OCI-LY1 (cell line): ENCODE data around the gene RGS1.
A peak's percentile ranks its signal among the peaks of the same experiment; 100 is the strongest.

Experiments used
- H2AFZ ChIP-seq: fragments of 200-600 bp; sonication (generic), shearing (Covaris generic); 2 replicates; pipeline ENCODE4 v1.6.0; 2014; ENCODE audit warnings: antibody characterized with exemption, mild to moderate bottlenecking, low read length
- H3F3A ChIP-seq: fragments of 200-600 bp; sonication (generic), shearing (Covaris generic); 2 replicates; pipeline ENCODE4 v1.6.0; 2014; ENCODE audit warnings: mild to moderate bottlenecking, antibody characterized with exemption, low read length, moderate library complexity; ENCODE audit not compliant: insufficient read depth
- H3K27ac ChIP-seq: fragments of 200-600 bp; sonication (generic); 2 replicates; pipeline ENCODE4 v1.5.1; 2014; ENCODE audit warnings: low read length, mixed run types, mild to moderate bottlenecking, low read depth; ENCODE audit not compliant: poor library complexity, severe bottlenecking
- H3K27me3 ChIP-seq: fragments of 200-600 bp; sonication (generic); 2 replicates; pipeline ENCODE4 v1.6.0; 2014; ENCODE audit warnings: antibody characterized with exemption, mild to moderate bottlenecking, low read length, moderate library complexity; ENCODE audit not compliant: insufficient read depth
- H3K36me3 ChIP-seq: fragments of 200-600 bp; sonication (generic); 2 replicates; pipeline ENCODE4 v1.6.1; 2014; ENCODE audit warnings: mild to moderate bottlenecking, antibody characterized with exemption, low read length, moderate library complexity, mixed read lengths; ENCODE audit not compliant: insufficient read depth
- H3K4me1 ChIP-seq: fragments of 200-600 bp; sonication (generic); 2 replicates; pipeline ENCODE4 v1.5.1; 2014; ENCODE audit warnings: mild to moderate bottlenecking, low read length, moderate library complexity; ENCODE audit not compliant: insufficient read depth, severe bottlenecking
- H3K4me2 ChIP-seq: fragments of 200-600 bp; sonication (generic), shearing (Covaris generic); 2 replicates; pipeline ENCODE4 v1.6.1; 2014; ENCODE audit warnings: low read length
- H3K4me3 ChIP-seq: fragments of 200-600 bp; sonication (generic); 2 replicates; pipeline ENCODE4 v1.5.1; 2014; ENCODE audit warnings: low read length, low read depth, mild to moderate bottlenecking, mixed read lengths; ENCODE audit not compliant: poor library complexity, severe bottlenecking
- H3K79me2 ChIP-seq: fragments of 200-600 bp; shearing (Covaris generic); 2 replicates; pipeline ENCODE4 v1.6.1; 2016; ENCODE audit warnings: mixed run types, low read length, mixed read lengths; ENCODE audit not compliant: insufficient read depth
- H3K9ac ChIP-seq: fragments of 200-600 bp; sonication (generic), shearing (Covaris generic); 2 replicates; pipeline ENCODE4 v1.6.1; 2014; ENCODE audit warnings: mild to moderate bottlenecking, low read length, mixed read lengths
- H3K9me2 ChIP-seq: fragments of 200-600 bp; sonication (generic), shearing (Covaris generic); 2 replicates; pipeline ENCODE4 v1.6.1; 2014; ENCODE audit warnings: low read depth, mild to moderate bottlenecking, low read length, mixed read lengths
- H3K9me3 ChIP-seq: fragments of 200-600 bp; shearing (Covaris generic); 2 replicates; pipeline ENCODE4 v1.6.1; 2014; ENCODE audit warnings: low read length, mixed read lengths
- H4K20me1 ChIP-seq: fragments of 200-600 bp; sonication (generic), shearing (Covaris generic); 2 replicates; pipeline ENCODE4 v1.6.0; 2016; ENCODE audit warnings: mild to moderate bottlenecking, low read length; ENCODE audit not compliant: insufficient read depth
- CTCF ChIP-seq: fragments of 200-600 bp; sonication (generic), shearing (Covaris generic); IDR thresholded peaks from 2 replicates; pipeline ENCODE4 v1.5.1; 2017; ENCODE audit warnings: mild to moderate bottlenecking, antibody characterized with exemption, low read length, moderate library complexity, mixed read lengths
- EZH2 ChIP-seq: fragments of 200-600 bp; sonication (generic), shearing (Covaris generic); IDR thresholded peaks from 2 replicates; pipeline ENCODE4 v1.8.0; 2017; ENCODE audit warnings: borderline replicate concordance, mixed run types, mild to moderate bottlenecking, antibody characterized with exemption, low read length, moderate library complexity, mixed read lengths

RGS1 gene

GRCh38 chr1:192620071-192620635 is 44.6 kb downstream of the RGS1 start:
- no peak overlapping the region for H2AFZ ChIP-seq
- no peak for TF ChIP-seq EZH2
- peaks cover 10% of the 10 kb centered on the region for H3K4me1 ChIP-seq
- no peaks in the 10 kb centered on the region for H3K79me2 ChIP-seq
- H3K36me3 ChIP-seq, result no peaks in the 10 kb centered on the region
- no peak overlapping the region for H3K9ac ChIP-seq
- H3K27me3 ChIP-seq, result no peaks in the 10 kb centered on the region
- H3K4me3 ChIP-seq, result no peak overlapping the region
- no peaks in the 10 kb centered on the region for H3K9me3 ChIP-seq
- no peaks in the 10 kb centered on the region for H3K9me2 ChIP-seq
- H4K20me1 ChIP-seq, result no peaks in the 10 kb centered on the region
- H3F3A ChIP-seq, result no peaks in the 10 kb centered on the region
- H3K27ac ChIP-seq, result no peak overlapping the region
- H3K4me2 ChIP-seq, result no peak overlapping the region

- Histone ChIP-seq H3K79me2 (no peaks in the 10 kb centered on the region), H3K9ac (peak overlapping the region; percentile 86), H4K20me1 (no peaks in the 10 kb centered on the region), H3K27me3 (no peaks in the 10 kb centered on the region), H2AFZ (no peak overlapping the region), H3K27ac (peak overlapping the region; percentile 98), H3K9me3 (no peaks in the 10 kb centered on the region), H3F3A (0 out of 2 replicates have a peak, but pooled peaks cover 3% of the 10 kb centered on the region), H3K9me2 (no peaks in the 10 kb centered on the region), H3K4me1 (peaks cover 66% of the 10 kb centered on the region), H3K36me3 (no peaks in the 10 kb centered on the region), H3K4me3 (peak overlapping the region; percentile 59), H3K4me2 (peak overlapping the region; percentile 78)
- no peak for TF ChIP-seq CTCF
- TF ChIP-seq EZH2, result no peak
Observed at GRCh38 chr1:192626366-192627179, 51.0 kb downstream of the RGS1 start.

- no peaks in the 10 kb centered on the region for H3K79me2 ChIP-seq
- no peak overlapping the region for H2AFZ ChIP-seq
- TF ChIP-seq CTCF (no peak), EZH2 (no peak)
- H3K4me1 ChIP-seq, result peaks cover 79% of the 10 kb centered on the region
- H3K27ac ChIP-seq, result peak overlapping the region; percentile 98
- peak overlapping the region; percentile 78 for H3K4me2 ChIP-seq
- no peaks in the 10 kb centered on the region for H4K20me1 ChIP-seq
- peaks cover 8% of the 10 kb centered on the region; the same call in 1 of the 2 replicates for H3F3A ChIP-seq
- H3K9ac ChIP-seq, result peak overlapping the region; percentile 86
- peak overlapping the region; percentile 59 for H3K4me3 ChIP-seq
- no peaks in the 10 kb centered on the region for H3K9me2 ChIP-seq
- H3K27me3 ChIP-seq, result no peaks in the 10 kb centered on the region
- no peaks in the 10 kb centered on the region for H3K36me3 ChIP-seq
- H3K9me3 ChIP-seq, result no peaks in the 10 kb centered on the region
Observed at GRCh38 chr1:192627901-192628300, 52.3 kb downstream of the RGS1 start.
